ENCODE data around the gene TEX13B. TPM values are rescaled to one million over a fixed set of nuclear protein-coding genes. Genes with fewer than 3 reads are reported as not detected.

TEX13B gene
- total RNA-seq, 1 experiment from 2014 or later = 0.42 TPM

DNA sequence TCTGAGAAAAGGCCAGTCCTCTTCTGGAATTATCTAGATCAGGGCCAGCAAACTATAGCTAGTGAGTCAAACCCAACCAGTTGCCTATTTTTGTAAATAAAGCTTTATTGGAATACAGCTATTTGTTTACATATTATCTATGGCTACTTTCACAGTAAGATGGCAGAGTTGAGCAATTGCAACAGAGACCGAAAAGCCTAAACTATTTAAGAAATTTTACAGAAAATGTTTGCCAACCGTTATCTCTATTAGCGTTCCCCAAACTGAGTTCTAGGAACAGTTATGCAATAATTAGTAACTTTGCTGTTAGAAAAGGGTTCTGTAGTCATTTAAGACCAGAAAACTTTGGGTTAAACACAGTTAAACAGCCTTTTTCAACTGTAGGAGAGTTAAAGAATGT is 10.5 kb downstream of the TEX13B start:
- Histone ChIP-seq H3K18ac (ENCODE audit: insufficient read length, low read depth, low read length) (no peak overlapping the region), H3K27ac (ENCODE audit: insufficient read length, low read depth, low read length) (no peak overlapping the region)

More for the DNA sequence above, 10.5 kb downstream of the TEX13B start:
- Mint-ChIP-seq H3K4me1 (peaks cover 21 to 23% of the 10 kb centered on the region in 2 experiments), H3K27ac (no peak overlapping the region; a peak in 1 of 7 replicates), H3K27me3 (ENCODE audit: low read depth) (no peaks in the 10 kb centered on the region), H3K4me3 (no peak overlapping the region; a peak in 1 of 5 replicates), H3K9me3 (peaks cover 7 to 27% of the 10 kb centered on the region in 2 experiments; a peak in 4 of 5 replicates), H3K36me3 (ENCODE audit: insufficient read depth in 1 of 3, low read depth in 3 of 3) (peaks cover 4 to 25% (median 4%) of the 10 kb centered on the region in 3 experiments; a peak in 4 of 7 replicates)
- no peak overlapping the region for H3K56ac ChIP-seq (ENCODE audit: insufficient read length, low read depth, low read length)
- H2BK20ac ChIP-seq (ENCODE audit: low read depth, low read length, poor library complexity, severe bottlenecking) = no peak overlapping the region
- H4K5ac ChIP-seq (ENCODE audit: insufficient read length, low read depth, low read length) = no peak overlapping the region
- no peak for DNase-seq
- TF ChIP-seq, protein P1, sequence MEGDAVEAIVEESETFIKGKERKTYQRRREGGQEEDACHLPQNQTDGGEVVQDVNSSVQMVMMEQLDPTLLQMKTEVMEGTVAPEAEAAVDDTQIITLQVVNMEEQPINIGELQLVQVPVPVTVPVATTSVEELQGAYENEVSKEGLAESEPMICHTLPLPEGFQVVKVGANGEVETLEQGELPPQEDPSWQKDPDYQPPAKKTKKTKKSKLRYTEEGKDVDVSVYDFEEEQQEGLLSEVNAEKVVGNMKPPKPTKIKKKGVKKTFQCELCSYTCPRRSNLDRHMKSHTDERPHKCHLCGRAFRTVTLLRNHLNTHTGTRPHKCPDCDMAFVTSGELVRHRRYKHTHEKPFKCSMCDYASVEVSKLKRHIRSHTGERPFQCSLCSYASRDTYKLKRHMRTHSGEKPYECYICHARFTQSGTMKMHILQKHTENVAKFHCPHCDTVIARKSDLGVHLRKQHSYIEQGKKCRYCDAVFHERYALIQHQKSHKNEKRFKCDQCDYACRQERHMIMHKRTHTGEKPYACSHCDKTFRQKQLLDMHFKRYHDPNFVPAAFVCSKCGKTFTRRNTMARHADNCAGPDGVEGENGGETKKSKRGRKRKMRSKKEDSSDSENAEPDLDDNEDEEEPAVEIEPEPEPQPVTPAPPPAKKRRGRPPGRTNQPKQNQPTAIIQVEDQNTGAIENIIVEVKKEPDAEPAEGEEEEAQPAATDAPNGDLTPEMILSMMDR (conservative IDR thresholded peaks at IDR 0.05) = no peak
- H2BK12ac ChIP-seq (ENCODE audit: insufficient read length, low read depth, low read length) = no peak overlapping the region
- H2AFZ ChIP-seq (ENCODE audit: low read length) = no peak overlapping the region
- no peak overlapping the region for H2BK15ac ChIP-seq (ENCODE audit: low read depth, low read length)
- no peak overlapping the region for H4K91ac ChIP-seq (ENCODE audit: insufficient read length, low read depth, low read length)
- WGBS (ENCODE audit: extremely low coverage, insufficient read length, low lambda C conversion rate) = no CpG with 5 or more reads among the region's 3 CpGs
- H3K4ac ChIP-seq (ENCODE audit: low read depth, low read length) = no peak overlapping the region
- no peak overlapping the region for H4K8ac ChIP-seq (replicated peaks; ENCODE audit: insufficient read length, low read depth, low read length)
- H3K79me2 ChIP-seq (ENCODE audit: insufficient read depth, low read length) = no peaks in the 10 kb centered on the region
- no peak overlapping the region for H2AK5ac ChIP-seq (ENCODE audit: insufficient read length, low read length)
- no peaks in the 10 kb centered on the region for H3K79me1 ChIP-seq (ENCODE audit: insufficient read depth, low read depth, low read length, poor library complexity, severe bottlenecking)
- H3K23me2 ChIP-seq (ENCODE audit: insufficient read length, low read depth, low read length, poor library complexity, severe bottlenecking) = no peaks in the 10 kb centered on the region
- no peak overlapping the region for H2BK5ac ChIP-seq (ENCODE audit: insufficient read length, low read length)
- H4K20me1 ChIP-seq (ENCODE audit: control insufficient read depth, insufficient read depth, insufficient read length) = no peaks in the 10 kb centered on the region
- H3K14ac ChIP-seq (ENCODE audit: insufficient read depth, low read length) = no peak overlapping the region
- no peaks in the 10 kb centered on the region for H3K4me1 ChIP-seq (ENCODE audit: insufficient read depth, low read length)
- no peak overlapping the region for H3K4me2 ChIP-seq (ENCODE audit: insufficient read depth, insufficient read length, low read length)
- no peak overlapping the region for H2BK120ac ChIP-seq (ENCODE audit: low read depth, low read length, poor library complexity, severe bottlenecking)
- H3K23ac ChIP-seq (ENCODE audit: insufficient read length, low read depth, low read length) = no peak overlapping the region
- no peak overlapping the region for H3T11ph ChIP-seq (ENCODE audit: low read length)
- no peaks in the 10 kb centered on the region for H3K27me3 ChIP-seq (ENCODE audit: insufficient read depth, low read length)
- no peak overlapping the region for H3K9ac ChIP-seq (ENCODE audit: extremely low read depth, insufficient read length, low read length)
- no peaks in the 10 kb centered on the region for H3K9me3 ChIP-seq (ENCODE audit: control insufficient read depth, low read depth, low read length)
